Measurements from ENCODE around the gene CNGA4.

CNGA4 gene

DNA sequence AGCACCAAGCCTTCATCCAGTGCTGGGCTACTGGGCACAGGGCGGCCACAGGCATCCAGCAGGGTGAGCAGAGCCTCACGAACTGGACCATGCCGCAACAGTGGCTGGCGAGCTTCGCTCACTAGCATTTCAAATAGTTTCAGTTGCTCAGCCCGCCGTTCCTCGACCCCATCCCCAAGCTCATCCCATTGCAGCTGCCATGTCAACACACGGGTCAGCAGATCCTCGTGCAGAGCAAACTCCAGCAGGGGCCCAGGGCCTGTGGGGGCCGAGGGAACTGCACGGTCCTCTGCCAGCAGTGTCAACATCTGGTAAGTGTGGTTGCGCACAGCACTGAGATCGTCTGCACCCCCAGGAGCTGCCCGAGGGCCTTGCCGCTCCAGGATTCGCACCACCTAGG, 15.0 kb upstream of the CNGA4 start:
- Histone ChIP-seq H3K27ac (no peak overlapping the region), H3K4me3 (no peak overlapping the region), H4K20me1 (peaks cover 49% of the 10 kb centered on the region; the same call in 1 of the 2 replicates), H3K36me3 (peaks cover 51% of the 10 kb centered on the region), H3K4me2 (no peak overlapping the region), H3K27me3 (no peaks in the 10 kb centered on the region), H3K4me1 (peaks cover 15% of the 10 kb centered on the region), H3K9ac (no peak overlapping the region), H3K9me3 (no peaks in the 10 kb centered on the region)
- TF ChIP-seq Cebpa-rat (IDR thresholded peaks at IDR 0.05), result no peak

DNA sequence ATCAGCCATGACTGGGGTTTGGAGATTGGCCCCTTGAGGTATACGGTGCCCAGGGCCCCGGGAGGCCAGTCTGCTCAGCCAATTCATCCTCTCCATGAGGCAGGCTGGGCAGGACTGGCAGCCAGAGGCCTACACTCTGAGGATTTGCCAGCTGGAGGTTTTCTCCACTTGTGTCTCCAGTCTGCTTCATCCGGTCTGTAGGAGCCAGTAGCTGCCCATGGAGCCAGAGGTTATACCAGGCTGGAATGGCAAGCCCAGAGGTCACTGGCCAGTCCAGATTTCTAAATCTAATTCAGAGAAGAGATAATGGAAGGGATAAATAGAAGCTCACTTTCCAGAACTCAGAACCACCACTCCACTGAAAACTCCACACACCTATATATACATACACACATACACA, 14.5 kb upstream of the CNGA4 start:
- Histone ChIP-seq H3K4me2 (no peak overlapping the region), H3K36me3 (peaks cover 48% of the 10 kb centered on the region), H3K4me1 (peaks cover 12% of the 10 kb centered on the region), H3K9ac (no peak overlapping the region), H4K20me1 (peaks cover 52% of the 10 kb centered on the region), H3K9me3 (no peaks in the 10 kb centered on the region), H3K4me3 (no peak overlapping the region), H3K27me3 (no peaks in the 10 kb centered on the region), H3K27ac (no peak overlapping the region)
- no peak for TF ChIP-seq Cebpa-rat (IDR thresholded peaks at IDR 0.05)

DNA sequence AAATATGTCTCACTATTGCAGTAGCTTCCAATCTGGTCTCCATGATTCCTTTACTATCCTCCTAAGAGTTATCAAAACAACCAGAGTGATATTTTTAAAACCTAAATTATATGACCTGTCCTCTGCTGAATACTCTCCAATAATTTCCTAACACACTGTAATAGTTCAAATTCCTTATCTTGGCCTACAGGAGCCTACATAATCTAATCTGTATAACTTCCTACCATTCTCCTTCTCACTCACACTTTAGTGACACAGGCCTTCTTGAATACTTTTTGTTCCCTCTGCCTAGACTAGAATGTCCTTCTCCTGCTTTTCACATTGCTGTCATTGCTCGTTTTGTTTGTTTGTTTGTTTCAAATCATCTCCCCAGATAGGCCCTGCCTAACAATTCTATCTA, 13.9 kb upstream of the CNGA4 start:
- Histone ChIP-seq H3K27me3 (no peaks in the 10 kb centered on the region), H3K4me3 (no peak overlapping the region), H3K9ac (no peak overlapping the region), H3K4me1 (peaks cover 6% of the 10 kb centered on the region; the same call in 1 of the 2 replicates), H4K20me1 (peaks cover 58% of the 10 kb centered on the region), H3K9me3 (no peaks in the 10 kb centered on the region), H3K36me3 (peaks cover 46% of the 10 kb centered on the region), H3K4me2 (no peak overlapping the region), H3K27ac (no peak overlapping the region)
- no peak for TF ChIP-seq Cebpa-rat (IDR thresholded peaks at IDR 0.05)

DNA sequence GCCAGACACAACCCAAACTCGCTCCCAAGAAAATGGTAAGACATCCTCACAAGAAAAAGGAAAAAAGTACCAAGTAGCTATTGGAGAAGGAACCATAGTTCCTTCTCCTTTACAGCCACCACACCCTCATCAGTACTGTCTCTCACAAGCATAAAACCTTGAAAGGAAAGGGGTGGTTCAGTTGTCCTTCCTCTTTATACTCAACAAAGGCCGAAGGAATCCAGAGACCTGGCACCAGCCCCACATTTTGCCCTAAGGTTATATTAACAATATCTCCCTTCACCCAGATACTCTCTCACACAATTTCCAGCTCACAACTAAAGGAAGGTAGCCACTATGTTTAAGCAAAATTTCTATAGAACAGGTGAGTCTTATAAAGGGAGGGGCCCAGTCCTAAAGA, 13.0 kb upstream of the CNGA4 start:
- H3K4me3 ChIP-seq, result no peak overlapping the region
- no peaks in the 10 kb centered on the region for H3K9me3 ChIP-seq
- H3K9ac ChIP-seq, result no peak overlapping the region
- TF ChIP-seq Cebpa-rat (IDR thresholded peaks at IDR 0.05), result no peak
- H3K4me2 ChIP-seq, result no peak overlapping the region
- H3K27ac ChIP-seq, result no peak overlapping the region
- peaks cover 5% of the 10 kb centered on the region; the same call in 1 of the 2 replicates for H3K4me1 ChIP-seq
- peaks cover 67% of the 10 kb centered on the region for H4K20me1 ChIP-seq
- peaks cover 44% of the 10 kb centered on the region for H3K36me3 ChIP-seq
- no peaks in the 10 kb centered on the region for H3K27me3 ChIP-seq

DNA sequence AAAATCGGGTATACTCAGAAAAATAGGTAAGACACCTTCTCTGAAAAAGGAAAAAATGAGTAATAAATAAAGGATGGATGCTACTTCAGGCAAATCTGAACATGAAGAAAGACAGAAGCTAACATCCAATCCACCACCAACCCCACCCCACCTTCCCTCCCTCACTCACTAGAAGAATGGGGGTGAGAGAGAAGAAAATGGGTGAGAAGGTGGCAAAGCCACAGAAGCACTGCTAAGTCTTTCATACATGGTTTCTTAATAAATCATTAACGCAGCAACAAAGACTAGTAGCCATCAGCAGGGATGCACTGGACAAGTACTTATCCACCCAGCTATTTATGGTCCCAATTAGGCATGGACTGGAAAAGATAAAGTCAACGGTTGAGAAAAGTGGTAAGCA, 10.4 kb upstream of the CNGA4 start:
- Histone ChIP-seq H3K9me3 (no peaks in the 10 kb centered on the region), H3K27ac (no peak overlapping the region), H3K4me2 (no peak overlapping the region), H3K4me1 (peaks cover 14% of the 10 kb centered on the region), H3K36me3 (peaks cover 22% of the 10 kb centered on the region), H3K27me3 (no peaks in the 10 kb centered on the region), H3K9ac (no peak overlapping the region), H4K20me1 (peaks cover 83% of the 10 kb centered on the region), H3K4me3 (no peak overlapping the region)
- TF ChIP-seq Cebpa-rat (IDR thresholded peaks at IDR 0.05), result no peak

DNA sequence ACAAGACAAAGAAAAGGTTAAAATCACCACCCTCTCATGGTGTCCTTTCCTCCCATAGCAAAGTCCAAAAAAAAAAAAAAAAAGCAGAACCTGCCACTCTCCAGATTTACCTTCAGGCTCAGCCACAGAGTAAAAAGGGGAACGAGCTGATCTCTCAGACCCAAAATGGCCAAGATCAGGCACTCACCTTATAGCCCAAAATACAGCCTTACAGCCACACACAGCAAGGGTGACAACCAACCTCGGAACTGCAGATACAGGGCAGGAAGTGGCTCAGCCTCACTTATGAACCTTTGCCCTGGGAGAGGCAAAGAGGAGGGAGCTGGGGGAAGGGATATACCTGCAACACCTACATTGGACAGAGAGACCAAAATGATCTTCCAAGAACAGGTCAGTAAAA, 9.0 kb upstream of the CNGA4 start:
- Histone ChIP-seq H3K4me1 (peaks cover 19% of the 10 kb centered on the region), H3K36me3 (peaks cover 11% of the 10 kb centered on the region; the same call in 1 of the 2 replicates), H3K27me3 (no peaks in the 10 kb centered on the region), H3K9me3 (no peaks in the 10 kb centered on the region), H3K27ac (no peak overlapping the region), H3K9ac (no peak overlapping the region), H4K20me1 (peaks cover 71% of the 10 kb centered on the region), H3K4me3 (no peak overlapping the region), H3K4me2 (no peak overlapping the region)
- no peak for TF ChIP-seq Cebpa-rat (IDR thresholded peaks at IDR 0.05)

DNA sequence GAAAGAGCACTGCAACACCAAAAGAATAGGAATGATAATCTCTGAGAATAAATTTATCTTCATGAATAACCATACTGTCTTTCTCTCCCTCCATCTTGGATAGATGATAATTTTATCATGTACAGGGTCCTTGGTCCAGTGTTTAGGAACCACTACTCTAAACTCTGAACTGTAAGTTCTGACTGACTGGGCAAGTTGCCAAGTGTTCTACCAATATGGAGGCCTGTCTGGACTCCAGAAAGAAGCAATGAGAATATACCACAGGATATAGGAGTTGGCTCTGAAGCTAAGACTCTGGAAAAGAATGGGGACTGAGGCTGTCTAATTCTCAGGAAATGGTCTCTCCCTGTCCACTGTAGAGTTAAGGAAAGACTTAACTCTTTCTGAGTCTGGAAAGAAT, 6.0 kb upstream of the CNGA4 start:
- H4K20me1 ChIP-seq, result peaks cover 41% of the 10 kb centered on the region
- H3K9me3 ChIP-seq, result no peaks in the 10 kb centered on the region
- H3K9ac ChIP-seq, result no peak overlapping the region
- no peaks in the 10 kb centered on the region for H3K27me3 ChIP-seq
- no peak for TF ChIP-seq Cebpa-rat (IDR thresholded peaks at IDR 0.05)
- no peak overlapping the region for H3K27ac ChIP-seq
- H3K36me3 ChIP-seq, result peaks cover 11% of the 10 kb centered on the region; the same call in 1 of the 2 replicates
- peak overlapping the region; percentile 92 for H3K4me2 ChIP-seq
- no peak overlapping the region for H3K4me3 ChIP-seq
- H3K4me1 ChIP-seq, result peaks cover 20% of the 10 kb centered on the region

DNA sequence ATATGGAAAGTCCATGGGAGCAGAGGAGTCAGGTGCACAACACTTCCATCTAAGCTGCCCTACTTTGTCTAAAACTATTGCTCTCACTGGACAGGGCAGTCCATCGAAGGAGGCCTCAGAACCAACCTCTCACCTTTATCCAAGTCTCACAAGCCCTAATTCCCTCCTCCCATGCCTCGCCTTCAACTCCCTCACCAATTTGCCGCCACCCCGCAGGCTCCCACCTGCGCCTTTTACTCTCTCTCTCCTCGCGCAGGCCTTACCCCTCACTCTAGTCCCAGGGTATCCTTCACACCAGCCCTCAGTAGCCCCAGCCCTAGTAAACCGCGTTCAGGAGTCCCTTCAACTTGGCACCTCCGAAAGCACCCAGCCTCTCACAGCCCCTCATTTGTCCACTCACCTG, 4.9 kb upstream of the CNGA4 start:
- peaks cover 34% of the 10 kb centered on the region for H4K20me1 ChIP-seq
- peak overlapping the region; percentile 84 for H3K4me3 ChIP-seq
- H3K9me3 ChIP-seq, result no peaks in the 10 kb centered on the region
- H3K4me1 ChIP-seq, result peaks cover 20% of the 10 kb centered on the region
- peak overlapping the region; percentile 14; the same call in 1 of the 2 replicates for H3K27ac ChIP-seq
- peaks cover 11% of the 10 kb centered on the region; the same call in 1 of the 2 replicates for H3K36me3 ChIP-seq
- TF ChIP-seq Cebpa-rat (IDR thresholded peaks at IDR 0.05), result no peak
- peak overlapping the region; percentile 92 for H3K4me2 ChIP-seq
- H3K27me3 ChIP-seq, result no peaks in the 10 kb centered on the region
- H3K9ac ChIP-seq, result peak overlapping the region; percentile 81

DNA sequence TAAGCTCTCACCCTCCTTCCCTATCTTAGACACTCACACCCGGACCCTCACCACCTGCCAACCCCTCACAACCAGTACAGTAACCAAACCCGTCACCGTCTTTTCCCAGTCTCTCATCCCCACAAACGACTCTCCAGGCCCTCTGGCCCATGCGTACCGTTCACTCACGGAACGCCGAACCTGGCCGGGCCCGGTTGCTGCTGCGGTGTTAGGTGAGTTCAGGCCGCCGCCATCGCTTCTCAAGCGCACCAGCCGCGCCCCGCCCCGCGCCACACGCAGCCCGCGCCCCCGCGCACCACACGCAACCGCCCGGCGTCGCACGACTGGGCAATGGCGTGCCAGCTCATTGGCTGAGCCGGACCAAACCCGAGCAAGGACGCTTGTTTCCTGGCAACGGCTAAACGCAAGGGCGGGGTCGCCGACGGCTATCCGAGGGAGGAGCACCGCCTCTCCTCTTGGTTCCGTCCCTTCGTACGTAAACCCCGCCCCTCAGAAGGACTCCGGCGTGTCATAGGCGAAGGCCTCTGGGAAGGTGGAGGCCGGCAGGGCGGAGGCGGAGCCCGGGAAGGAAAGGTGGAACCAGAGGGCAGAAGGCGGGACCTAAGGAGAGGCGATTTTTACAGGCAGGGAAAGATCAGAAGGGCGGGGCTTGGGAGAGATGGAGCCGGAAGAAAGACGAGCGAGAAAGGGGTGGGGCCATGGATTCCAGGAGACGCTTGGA, 4.3 kb upstream of the CNGA4 start, which contains the start of gene FHIP1B:
Gene FHIP1B (minus strand): TSS at position 250 of the 721 bp plus-strand sequence. CDS start 10,120 bp downstream, outside the sequence.
- peaks cover 20% of the 10 kb centered on the region for H3K4me1 ChIP-seq
- no peaks in the 10 kb centered on the region for H3K27me3 ChIP-seq
- peaks cover 30% of the 10 kb centered on the region for H4K20me1 ChIP-seq
- no peak for TF ChIP-seq Cebpa-rat (IDR thresholded peaks at IDR 0.05)
- H3K4me2 ChIP-seq, result peak within 1 kb of the TSS; percentile 92
- H3K9ac ChIP-seq, result peak within 1 kb of the TSS; percentile 81
- peak within 1 kb of the TSS; percentile 62 for H3K27ac ChIP-seq
- no peaks in the 10 kb centered on the region for H3K9me3 ChIP-seq
- peak within 1 kb of the TSS; percentile 84 for H3K4me3 ChIP-seq
- H3K36me3 ChIP-seq, result peaks cover 7% of the 10 kb centered on the region; the same call in 1 of the 2 replicates

DNA sequence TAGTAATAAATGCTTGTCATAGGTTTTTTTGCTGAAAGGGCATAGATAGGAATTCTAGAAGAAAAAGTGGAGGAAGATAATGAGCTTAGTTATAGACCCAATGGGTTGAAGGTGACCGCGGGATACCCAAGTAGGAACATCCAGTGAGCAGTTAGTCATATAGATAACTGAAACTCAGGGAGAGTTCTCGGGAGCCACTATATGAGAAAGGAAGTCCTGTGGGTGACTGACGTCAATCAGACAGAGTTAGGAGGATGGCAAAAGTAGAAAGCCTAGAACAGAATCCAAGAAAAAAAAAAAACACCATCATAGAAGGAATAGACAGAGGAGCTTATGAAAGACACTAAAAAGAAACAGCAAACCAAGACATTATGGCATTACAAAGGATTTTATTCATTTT, 1.6 kb upstream of the CNGA4 start:
- Histone ChIP-seq H3K4me1 (peaks cover 20% of the 10 kb centered on the region), H3K9ac (no peak overlapping the region), H3K36me3 (no peaks in the 10 kb centered on the region), H3K4me3 (no peak overlapping the region), H3K4me2 (no peak overlapping the region), H3K27ac (no peak overlapping the region), H4K20me1 (peaks cover 7% of the 10 kb centered on the region; the same call in 1 of the 2 replicates), H3K9me3 (peaks cover 10% of the 10 kb centered on the region), H3K27me3 (no peaks in the 10 kb centered on the region)
- TF ChIP-seq Cebpa-rat (IDR thresholded peaks at IDR 0.05), result no peak

Data from BLaER1 (cell line).